Activated CD4-positive, alpha-beta T cell treated with anti-CD3 and anti-CD28 coated beads, Interleukin-2, amount 50 U/mL, for 48 hours (primary cell): ENCODE measurements around the gene TCF19.
A peak's percentile ranks its signal among the peaks of the same experiment; 100 is the strongest.
"Not testable (repeated sequence)": the region's sequence is repeated elsewhere in the genome, so short reads cannot be mapped to it uniquely, and the experiment has no call there.

ENCODE experiments used
- DNase-seq, 2 experiments: peaks; one replicate each; pipeline ENCODE4 v3.0.0-alpha.2; 2020

Gene TCF19

GRCh38 chr6:31162463-31163165 lies 4.2 kb downstream of the TCF19 start:
- no peak for DNase-seq

GRCh38 chr6:31163922-31164321 lies 5.5 kb downstream of the TCF19 start:
- no peak for DNase-seq

GRCh38 chr6:31164475-31165063 lies 6.2 kb downstream of the TCF19 start:
- not testable (repeated sequence) for DNase-seq

- peak; percentile 11 to 33 for DNase-seq
Observed at GRCh38 chr6:31165064-31165832, 6.9 kb downstream of the TCF19 start.

GRCh38 chr6:31165986-31166385 lies 7.6 kb downstream of the TCF19 start:
- DNase-seq: no peak

- DNase-seq: no peak
Observed at GRCh38 chr6:31168606-31169005, 10.2 kb downstream of the TCF19 start.

GRCh38 chr6:31169123-31169857 lies 10.9 kb downstream of the TCF19 start:
- no peak for DNase-seq

GRCh38 chr6:31169858-31170599 lies 11.6 kb downstream of the TCF19 start:
- not testable (repeated sequence) for DNase-seq

- no peak for DNase-seq
Observed at GRCh38 chr6:31170600-31170881, 12.2 kb downstream of the TCF19 start, which contains the start of gene POU5F1. POU5F1 (minus strand) TSS chr6:31170682; CDS start chr6:31170620, 62 bp downstream.

GRCh38 chr6:31170987-31171671 lies 12.7 kb downstream of the TCF19 start:
- DNase-seq: no peak

- no peak for DNase-seq
Observed at GRCh38 chr6:31171931-31172905, 13.8 kb downstream of the TCF19 start.

GRCh38 chr6:31172973-31173384 lies 14.6 kb downstream of the TCF19 start:
- no peak for DNase-seq

GRCh38 chr6:31173406-31173805 lies 15.0 kb downstream of the TCF19 start:
- DNase-seq: no peak

GRCh38 chr6:31174378-31174777 lies 16.0 kb downstream of the TCF19 start:
- DNase-seq: no peak

- no peak for DNase-seq
Observed at GRCh38 chr6:31175971-31176370, 17.6 kb downstream of the TCF19 start.

- DNase-seq: peak in 1 of 2 experiments; percentile 13
Observed at GRCh38 chr6:31178143-31179041, 20.0 kb downstream of the TCF19 start.

GRCh38 chr6:31179042-31179386 lies 20.6 kb downstream of the TCF19 start:
- DNase-seq: no peak

GRCh38 chr6:31179896-31180295 lies 21.5 kb downstream of the TCF19 start:
- DNase-seq: no peak

- peak; percentile 74 to 83 for DNase-seq
Observed at GRCh38 chr6:31180500-31180899, 22.1 kb downstream of the TCF19 start.

- not testable (repeated sequence) for DNase-seq
Observed at GRCh38 chr6:31183287-31183686, 24.9 kb downstream of the TCF19 start.
